Measurements from ENCODE around the gene FGD3. TPM values are rescaled to one million over a fixed set of nuclear protein-coding genes. Genes with fewer than 3 reads are reported as not detected.

The FGD3 gene
- total RNA-seq, 4 donors from 2014 or later: 0.92 to 1.3 (median 0.97) TPM

DNA sequence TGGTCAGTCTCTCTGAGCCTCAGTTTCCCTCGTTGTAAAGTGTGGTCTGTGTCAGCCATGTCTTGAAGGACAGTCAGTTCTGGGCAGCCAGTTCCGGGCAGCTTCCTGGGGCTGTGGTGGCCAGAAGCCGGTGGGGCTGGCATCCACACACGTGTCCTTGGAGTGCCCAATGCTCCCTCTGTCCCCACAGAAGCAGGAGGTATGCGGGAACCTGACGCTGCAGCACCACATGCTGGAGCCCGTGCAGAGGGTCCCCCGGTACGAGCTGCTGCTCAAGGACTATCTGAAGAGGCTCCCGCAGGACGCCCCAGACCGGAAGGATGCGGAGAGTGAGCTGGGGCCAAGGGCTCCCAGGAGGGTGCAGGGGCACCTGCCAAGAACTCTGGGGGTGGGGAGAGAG is 62.7 kb downstream of the FGD3 start:
- H3K4me1 ChIP-seq: no peaks in the 10 kb centered on the region
- ATAC-seq (no peak), DNase-seq (no peak)
- H3K36me3 ChIP-seq: no peaks in the 10 kb centered on the region
- H3K27ac ChIP-seq: no peak overlapping the region
- no peak overlapping the region for H3K4me3 ChIP-seq
- intact Hi-C loops (cut with DNase I; ENCODE audit: low total_unique reads): no loop called here
- in situ Hi-C loops (cut with MboI; ENCODE audit: low sequenced_read_pairs in 4 of 4): no loop called here
- no peaks in the 10 kb centered on the region for H3K9me3 ChIP-seq
- no peaks in the 10 kb centered on the region for H3K27me3 ChIP-seq
- no peak for TF ChIP-seq POLR2A (IDR thresholded peaks at IDR 0.05)
- no peak for TF ChIP-seq CTCF (IDR thresholded peaks at IDR 0.05 in 4 of 5, conservative IDR thresholded peaks at IDR 0.05 in 1 of 5)

DNA sequence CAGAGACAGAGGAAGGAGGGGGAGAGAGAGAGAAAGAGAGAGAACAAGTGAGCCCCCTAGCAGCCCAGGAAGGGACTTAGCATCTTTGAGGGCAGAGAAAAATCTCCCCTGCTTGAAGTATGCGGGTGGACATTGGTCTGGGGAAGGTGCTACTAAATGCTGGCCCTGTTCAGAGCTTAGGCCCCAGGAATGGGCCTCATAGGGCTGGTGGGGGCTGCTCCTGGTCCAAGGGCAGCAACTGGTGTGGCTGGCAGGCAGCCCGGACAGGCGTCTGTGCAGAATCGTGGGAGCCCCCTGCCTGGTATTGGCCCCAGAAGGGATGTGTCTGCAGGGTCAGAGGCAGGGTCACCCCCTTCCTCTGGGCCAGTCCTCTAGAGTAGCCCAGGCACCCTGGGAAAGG is 63.4 kb downstream of the FGD3 start:
- H3K4me3 ChIP-seq: no peak overlapping the region
- ATAC-seq: no peak
- H3K27ac ChIP-seq: no peak overlapping the region
- in situ Hi-C loops (cut with MboI; ENCODE audit: low sequenced_read_pairs in 4 of 4): no loop called here
- intact Hi-C loops (cut with DNase I; ENCODE audit: low total_unique reads): no loop called here
- H3K27me3 ChIP-seq: no peaks in the 10 kb centered on the region
- DNase-seq: no peak
- H3K4me1 ChIP-seq: no peaks in the 10 kb centered on the region
- no peaks in the 10 kb centered on the region for H3K9me3 ChIP-seq
- H3K36me3 ChIP-seq: no peaks in the 10 kb centered on the region
- TF ChIP-seq CTCF (IDR thresholded peaks at IDR 0.05 in 4 of 5, conservative IDR thresholded peaks at IDR 0.05 in 1 of 5) (no peak), POLR2A (IDR thresholded peaks at IDR 0.05) (no peak)

- DNase-seq (no peak), ATAC-seq (no peak)
- Histone ChIP-seq H3K27me3 (no peaks in the 10 kb centered on the region), H3K4me1 (no peaks in the 10 kb centered on the region), H3K4me3 (no peak overlapping the region), H3K9me3 (no peaks in the 10 kb centered on the region), H3K27ac (no peak overlapping the region), H3K36me3 (no peaks in the 10 kb centered on the region)
- intact Hi-C loops (cut with DNase I; ENCODE audit: low total_unique reads): no loop called here
- in situ Hi-C loops (cut with MboI; ENCODE audit: low sequenced_read_pairs in 4 of 4): no loop called here
- TF ChIP-seq POLR2A (IDR thresholded peaks at IDR 0.05) (no peak), CTCF (IDR thresholded peaks at IDR 0.05 in 4 of 5, conservative IDR thresholded peaks at IDR 0.05 in 1 of 5) (no peak)
Measured at GRCh38 chr9:93011114-93011513, 63.8 kb downstream of the FGD3 start.

- TF ChIP-seq POLR2A (IDR thresholded peaks at IDR 0.05) (no peak), CTCF (IDR thresholded peaks at IDR 0.05 in 4 of 5, conservative IDR thresholded peaks at IDR 0.05 in 1 of 5) (no peak)
- Histone ChIP-seq H3K9me3 (no peaks in the 10 kb centered on the region), H3K27me3 (no peaks in the 10 kb centered on the region), H3K4me1 (no peaks in the 10 kb centered on the region), H3K36me3 (no peaks in the 10 kb centered on the region), H3K4me3 (no peak overlapping the region), H3K27ac (no peak overlapping the region)
- ATAC-seq (no peak), DNase-seq (no peak)
- in situ Hi-C loops (cut with MboI; ENCODE audit: low sequenced_read_pairs in 4 of 4): no loop called here
- intact Hi-C loops (cut with DNase I; ENCODE audit: low total_unique reads): no loop called here
Measured at GRCh38 chr9:93012963-93013855, 65.9 kb downstream of the FGD3 start.
